HG03280 (cell line): Measurements from ENCODE around the gene TIMP4.

Experiments
- ATAC-seq: cut with Tn5 transposase; IDR thresholded peaks from one replicate; pipeline ENCODE4 v1.9.1; 2021; ENCODE audit warnings: mild to moderate bottlenecking, moderate library complexity; ENCODE audit not compliant: unreplicated experiment

Gene TIMP4

DNA sequence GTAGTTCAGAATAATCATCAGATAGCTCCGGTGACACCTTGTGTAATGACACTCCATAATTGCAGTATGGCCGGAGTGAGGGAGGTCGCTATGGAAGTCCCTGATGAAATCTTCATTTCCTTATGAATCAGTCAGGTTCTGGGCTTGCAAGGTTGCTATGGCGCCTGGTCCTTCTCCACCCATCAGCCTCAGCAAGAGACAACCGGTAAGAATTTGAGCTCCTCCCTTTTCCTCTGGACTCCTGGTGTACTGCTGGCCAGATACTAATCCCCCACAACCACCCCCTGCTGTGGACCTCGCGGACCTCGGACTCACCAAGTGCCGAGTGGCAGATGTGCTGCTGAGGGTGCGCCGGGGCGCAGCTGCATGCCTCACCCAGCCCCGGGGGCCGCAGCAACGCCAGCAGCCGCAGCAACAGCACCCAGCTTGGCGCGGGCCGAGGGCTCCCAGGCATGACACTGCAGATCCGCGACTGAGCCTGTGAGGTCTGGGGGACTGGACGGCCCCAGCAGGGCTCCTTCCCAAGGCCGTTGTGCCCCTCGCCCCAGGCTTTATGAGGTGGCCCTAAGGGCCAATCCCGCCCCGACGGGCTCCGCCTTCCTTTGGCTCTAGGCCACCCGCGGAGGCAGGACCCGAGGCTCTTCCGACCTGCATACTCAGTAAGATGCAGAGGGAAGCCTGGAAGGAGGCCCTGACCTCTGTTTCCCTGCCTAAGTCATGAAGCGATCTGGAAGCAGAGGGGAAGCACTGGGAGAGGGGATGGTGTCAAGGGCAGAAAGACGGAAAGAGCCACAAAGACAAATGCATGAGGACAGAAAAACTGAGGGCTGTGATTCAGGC, at the start of gene TIMP4:
Gene TIMP4 (minus strand): TSS at position 526 of the 840 bp plus-strand sequence. CDS start 72 bp downstream, at position 454.
- ATAC-seq: no peak

GRCh38 chr3:12205171-12205570, 46.5 kb upstream of the TIMP4 start:
- ATAC-seq: no peak

DNA sequence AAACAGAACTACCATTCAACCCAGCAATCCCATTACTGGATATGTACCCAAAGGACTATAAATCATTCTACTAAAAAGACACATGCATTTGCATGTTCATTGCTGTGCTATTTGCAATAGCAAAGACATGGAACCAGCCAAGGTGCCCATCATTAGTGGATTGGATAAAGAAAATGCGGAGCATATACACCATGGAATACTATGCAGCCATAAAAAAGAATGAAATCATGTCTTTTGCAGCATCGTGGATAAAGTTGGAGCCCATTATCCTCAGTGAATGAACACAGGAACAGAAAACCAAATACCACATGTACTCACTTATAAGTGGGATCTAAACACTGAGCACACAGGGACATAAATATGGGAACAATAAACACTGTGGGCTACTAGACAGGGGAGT, 43.1 kb upstream of the TIMP4 start:
- no peak for ATAC-seq

GRCh38 chr3:12198301-12198700, 39.6 kb upstream of the TIMP4 start:
- ATAC-seq: no peak

- ATAC-seq: no peak
Observed at GRCh38 chr3:12197475-12197874, 38.8 kb upstream of the TIMP4 start.

GRCh38 chr3:12196684-12197083, 38.0 kb upstream of the TIMP4 start:
- ATAC-seq: no peak

DNA sequence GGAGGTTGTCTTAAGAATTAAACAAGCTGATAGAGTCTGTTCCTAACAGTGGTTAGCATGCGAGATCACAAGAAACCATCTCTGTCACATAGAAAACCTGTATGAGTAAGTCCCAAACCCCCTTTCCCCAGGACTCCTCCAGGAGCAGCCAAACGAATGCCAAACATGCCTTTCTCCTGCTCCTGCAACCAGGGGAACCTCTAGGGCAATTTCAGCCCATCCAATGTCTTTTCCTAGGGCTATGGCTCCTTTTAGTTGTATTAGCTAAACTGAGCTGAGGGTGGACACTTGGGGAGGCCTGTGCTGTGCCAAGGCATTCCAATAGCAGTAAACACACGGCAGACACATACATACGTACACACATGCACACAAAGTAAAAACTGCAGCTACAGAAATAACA, 36.5 kb upstream of the TIMP4 start:
- no peak for ATAC-seq

DNA sequence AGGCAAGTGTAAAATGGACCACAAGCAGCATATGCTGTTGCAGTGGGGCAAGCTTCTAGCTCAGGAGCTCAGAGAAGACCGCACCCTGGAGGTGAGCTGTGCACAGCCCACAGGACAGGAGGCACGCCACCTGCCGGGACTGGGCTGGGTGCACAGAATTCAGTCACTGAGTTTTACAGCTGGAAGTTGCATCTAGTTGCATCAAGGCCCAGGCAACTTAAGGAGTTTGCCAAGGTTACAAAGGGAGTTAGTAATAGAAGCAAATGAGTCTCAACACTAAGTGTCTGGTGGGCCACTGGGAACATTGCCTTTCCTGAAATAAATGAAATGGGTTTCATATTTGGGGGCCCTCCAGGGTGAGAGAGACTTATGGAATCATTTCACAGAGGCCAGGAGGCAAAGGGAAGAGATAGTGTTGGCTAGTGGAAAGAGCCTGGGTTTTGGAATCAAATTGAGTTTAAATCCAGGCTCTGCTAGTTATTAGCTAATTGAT, 36.0 kb upstream of the TIMP4 start:
- ATAC-seq: peak; percentile 70

DNA sequence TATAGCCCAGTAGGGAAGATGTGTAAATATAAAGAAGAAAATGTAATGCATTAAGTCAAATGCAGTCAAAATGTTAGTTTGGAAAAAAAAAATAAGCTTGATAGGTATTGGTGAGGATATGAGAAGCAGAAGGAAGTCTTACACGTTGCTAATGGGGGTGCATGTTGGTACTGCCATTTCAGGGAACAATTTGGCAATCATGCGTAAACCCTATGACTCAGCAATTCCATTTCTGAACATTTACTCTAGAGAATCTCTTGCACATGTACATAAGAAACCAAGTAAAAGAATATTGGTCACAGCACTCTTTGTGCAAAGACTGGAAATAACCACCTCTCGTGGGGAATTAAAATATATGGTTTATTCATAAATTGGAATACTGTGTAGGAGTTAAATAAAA, 35.5 kb upstream of the TIMP4 start:
- ATAC-seq: peak; percentile 29

- peak; percentile 52 for ATAC-seq
Observed at GRCh38 chr3:12193485-12194165, 34.9 kb upstream of the TIMP4 start.

DNA sequence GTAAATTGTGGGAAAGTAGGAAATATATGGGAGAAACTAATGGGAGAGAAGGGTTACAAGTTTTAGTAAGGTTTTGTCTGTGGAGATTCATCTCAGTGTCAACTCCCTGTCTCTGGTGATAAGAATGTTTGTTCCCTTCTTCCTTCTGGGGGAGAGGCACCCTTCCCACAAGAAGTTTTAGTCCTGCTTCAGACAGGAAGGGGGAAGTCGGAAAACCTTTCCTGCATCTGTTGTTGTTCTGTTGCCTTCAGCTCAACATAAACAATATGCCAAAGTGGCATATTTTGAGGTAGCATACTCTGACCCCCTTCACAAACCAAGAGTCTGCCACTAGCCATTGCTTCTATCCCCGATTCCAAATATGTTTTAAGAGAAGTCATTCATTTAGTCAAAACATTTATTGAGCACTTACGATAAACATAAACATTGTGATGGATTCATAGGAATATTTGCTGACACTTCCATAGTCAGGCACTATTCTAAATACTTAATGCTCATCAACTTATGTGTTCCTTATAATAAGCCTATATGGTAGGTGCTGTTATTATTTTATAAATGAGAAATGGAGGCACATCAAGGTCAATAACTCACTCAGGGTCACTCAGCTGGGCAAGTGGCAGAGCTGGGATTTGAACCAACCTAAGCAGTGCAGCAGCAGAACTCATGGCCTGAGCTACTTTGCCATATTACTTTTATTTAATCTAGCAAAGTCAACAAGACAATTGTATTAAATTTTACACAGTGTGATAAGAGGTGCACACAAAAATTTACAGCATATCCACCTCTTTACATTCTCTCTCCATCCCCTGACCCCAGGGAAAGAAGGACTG, 34.2 kb upstream of the TIMP4 start:
- ATAC-seq: no peak

- ATAC-seq: no peak
Observed at GRCh38 chr3:12192173-12192572, 33.5 kb upstream of the TIMP4 start.

GRCh38 chr3:12191559-12191958, 32.8 kb upstream of the TIMP4 start:
- no peak for ATAC-seq

- no peak for ATAC-seq
Observed at GRCh38 chr3:12190832-12191231, 32.1 kb upstream of the TIMP4 start.

DNA sequence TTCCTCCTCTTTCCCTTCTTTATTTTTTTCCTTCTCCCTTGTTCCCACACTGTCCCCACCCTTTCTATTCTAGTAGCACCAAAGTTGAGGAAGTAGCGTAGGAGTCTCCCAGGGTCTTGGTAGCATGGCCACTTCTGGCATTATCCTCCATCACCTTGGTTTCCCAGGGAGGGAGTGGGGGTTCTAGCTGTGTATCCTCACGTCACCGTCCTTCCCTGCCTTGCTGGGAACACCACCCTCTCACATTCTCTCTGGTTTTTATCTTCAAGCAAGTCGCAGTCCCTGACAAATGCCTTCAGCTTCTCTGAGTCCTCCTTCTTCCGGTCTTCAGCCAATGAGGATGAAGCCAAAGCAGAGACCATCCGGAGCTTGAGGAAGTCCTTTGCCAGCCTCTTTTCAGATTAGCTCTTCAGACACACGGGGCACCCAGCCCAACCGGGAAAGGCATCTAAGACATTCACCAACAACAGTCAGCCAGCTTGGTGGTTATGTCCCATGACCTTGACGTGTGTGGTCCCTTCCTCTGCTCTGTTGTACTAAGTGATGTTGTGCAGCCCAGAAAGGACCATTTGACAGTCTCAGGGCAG, 31.6 kb upstream of the TIMP4 start:
- no peak for ATAC-seq

- no peak for ATAC-seq
Observed at GRCh38 chr3:12188681-12189287, 30.1 kb upstream of the TIMP4 start.

GRCh38 chr3:12188328-12188648, 29.6 kb upstream of the TIMP4 start:
- ATAC-seq: no peak

- peak; percentile 55 for ATAC-seq
Observed at GRCh38 chr3:12187448-12188327, 29.0 kb upstream of the TIMP4 start.

- ATAC-seq: no peak
Observed at GRCh38 chr3:12186515-12187286, 28.0 kb upstream of the TIMP4 start.
